A673 (cell line): Measurements from ENCODE around the gene SMAD3.

Source experiments
- EZH2 ChIP-seq: fragments of 200-600 bp; sonication (generic); IDR thresholded peaks from 2 replicates; pipeline ENCODE4 v1.6.1; 2017; ENCODE audit warnings: borderline replicate concordance, low read depth, mild to moderate bottlenecking, mixed read lengths, antibody characterized with exemption, low read length; ENCODE audit not compliant: poor library complexity, severe bottlenecking
- TF ChIP-seq, protein P1 (sequence below): fragments of 300-800, 200-600 bp; sonication (generic); conservative IDR thresholded peaks from 2 replicates; pipeline ENCODE4 v1.5.1; 2017; ENCODE audit warnings: low read depth, mild to moderate bottlenecking, antibody characterized with exemption, low read length, moderate library complexity, mixed read lengths

DNA sequence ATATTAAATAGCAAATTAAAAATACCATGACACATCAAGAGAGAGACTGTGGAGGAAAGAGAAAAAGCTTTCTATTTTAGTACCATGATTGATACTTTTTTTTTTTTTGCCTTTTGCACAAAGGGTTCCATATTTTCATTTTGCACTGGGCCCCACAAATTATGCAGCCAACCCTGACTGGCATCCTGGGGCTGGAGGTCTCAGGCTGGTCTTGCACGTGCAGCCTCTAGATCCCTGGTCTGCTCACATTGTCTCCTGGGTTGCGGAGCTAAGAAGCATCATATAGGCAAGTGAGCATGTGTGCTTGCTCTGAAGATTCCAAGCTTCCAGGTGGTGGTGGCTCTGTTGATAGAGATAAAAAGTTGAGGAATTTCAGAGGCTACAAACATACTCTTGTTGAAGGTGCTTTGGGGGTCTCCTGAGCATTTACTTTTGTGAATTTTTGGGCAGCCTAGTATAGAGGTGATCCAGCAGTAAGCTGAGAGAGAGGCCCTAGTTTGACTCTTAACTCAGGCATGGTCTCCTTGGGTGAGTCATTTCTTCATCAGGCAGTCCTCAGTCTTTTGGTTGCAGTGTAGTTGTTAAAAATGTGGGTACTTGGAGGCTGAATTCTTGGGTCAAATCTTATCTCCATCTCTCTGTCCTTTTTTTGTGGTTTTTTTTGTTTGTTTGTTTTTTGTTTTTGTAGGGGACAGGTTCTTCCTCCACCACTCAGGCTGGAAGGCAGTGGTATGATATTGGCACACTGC is 31.3 kb downstream of the SMAD3 start:
- TF ChIP-seq, protein P1, sequence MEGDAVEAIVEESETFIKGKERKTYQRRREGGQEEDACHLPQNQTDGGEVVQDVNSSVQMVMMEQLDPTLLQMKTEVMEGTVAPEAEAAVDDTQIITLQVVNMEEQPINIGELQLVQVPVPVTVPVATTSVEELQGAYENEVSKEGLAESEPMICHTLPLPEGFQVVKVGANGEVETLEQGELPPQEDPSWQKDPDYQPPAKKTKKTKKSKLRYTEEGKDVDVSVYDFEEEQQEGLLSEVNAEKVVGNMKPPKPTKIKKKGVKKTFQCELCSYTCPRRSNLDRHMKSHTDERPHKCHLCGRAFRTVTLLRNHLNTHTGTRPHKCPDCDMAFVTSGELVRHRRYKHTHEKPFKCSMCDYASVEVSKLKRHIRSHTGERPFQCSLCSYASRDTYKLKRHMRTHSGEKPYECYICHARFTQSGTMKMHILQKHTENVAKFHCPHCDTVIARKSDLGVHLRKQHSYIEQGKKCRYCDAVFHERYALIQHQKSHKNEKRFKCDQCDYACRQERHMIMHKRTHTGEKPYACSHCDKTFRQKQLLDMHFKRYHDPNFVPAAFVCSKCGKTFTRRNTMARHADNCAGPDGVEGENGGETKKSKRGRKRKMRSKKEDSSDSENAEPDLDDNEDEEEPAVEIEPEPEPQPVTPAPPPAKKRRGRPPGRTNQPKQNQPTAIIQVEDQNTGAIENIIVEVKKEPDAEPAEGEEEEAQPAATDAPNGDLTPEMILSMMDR = no peak
- no peak for TF ChIP-seq EZH2
